Subcutaneous preadipocyte (primary cell): ENCODE results near the gene C14orf39. TPM values are rescaled to one million over a fixed set of nuclear protein-coding genes. Genes with fewer than 3 reads are reported as not detected.

Source experiments
- total RNA-seq: library from RNA; depleted of rRNA; stranded (reverse); fragments of >200 nt; gene quantifications from 2 replicates; pipeline ENCODE4 v1.2.3, GENCODE V29; 2012

C14orf39 gene, protein sequence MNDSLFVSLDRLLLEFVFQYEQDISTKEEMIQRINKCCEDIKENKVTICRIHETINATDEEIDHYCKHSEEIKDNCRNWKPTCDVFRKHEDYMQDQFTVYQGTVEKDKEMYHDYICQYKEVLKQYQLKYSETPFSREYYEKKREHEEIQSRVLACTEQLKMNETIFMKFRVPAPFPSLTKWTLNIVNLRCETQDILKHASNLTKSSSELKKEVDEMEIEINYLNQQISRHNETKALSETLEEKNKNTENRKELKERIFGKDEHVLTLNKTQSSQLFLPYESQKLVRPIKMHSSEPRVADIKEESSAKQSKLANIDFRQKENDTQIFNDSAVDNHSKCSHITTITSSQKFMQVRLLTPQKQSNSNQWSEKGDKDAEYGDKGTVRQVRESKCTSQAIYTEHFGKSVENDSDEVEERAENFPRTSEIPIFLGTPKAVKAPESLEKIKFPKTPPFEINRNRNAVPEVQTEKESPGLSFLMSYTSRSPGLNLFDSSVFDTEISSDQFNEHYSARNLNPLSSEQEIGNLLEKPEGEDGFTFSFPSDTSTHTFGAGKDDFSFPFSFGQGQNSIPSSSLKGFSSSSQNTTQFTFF
- total RNA-seq = 0.20 TPM in 1 of 2 replicates, not detected in the other

GRCh38 chr14:60485598-60486251 lies at the start of gene C14orf39:
Gene C14orf39, minus strand, starts transcription at chr14:60486063. Its CDS starts 985 bp downstream, at chr14:60485078.

GRCh38 chr14:60508707-60509437 lies 23.0 kb upstream of the C14orf39 start, which contains the start of gene SIX6:
Gene SIX6, plus strand, starts transcription at chr14:60509146. Its CDS starts 253 bp downstream, at chr14:60509399.

Other genes with a start within 250 kb of the C14orf39 start
- 15.4 and 19.0 TPM in 2 replicates for gene PPM1A, start 236.8 kb downstream of the C14orf39 start, total RNA-seq
- gene SIX6, start 23.1 kb upstream of the C14orf39 start, total RNA-seq = not detected in 2 replicates
- gene SIX1, start 163.4 kb upstream of the C14orf39 start, total RNA-seq = 3.3 and 13.1 TPM in 2 replicates
- 3.3 and 10.8 TPM in 2 replicates for gene SIX4, start 238.3 kb upstream of the C14orf39 start, total RNA-seq
- 38.9 and 53.4 TPM in 2 replicates for gene MNAT1, start 248.7 kb upstream of the C14orf39 start, total RNA-seq